Tibial nerve (tissue), 4 donors: ENCODE data around the gene SERPING1.

Experiments used
- EP300 ChIP-seq, 2 donors: sonication (generic); formaldehyde crosslinking; IDR thresholded peaks; one replicate each; pipeline ENCODE4 v1.6.1; 2017; ENCODE audit warnings: antibody characterized with exemption in 2 of 2, mild to moderate bottlenecking in 1 of 2
- POLR2A ChIP-seq, 2 donors: fragments of 450-650 bp; IDR thresholded peaks; one replicate each; pipeline ENCODE4 v1.6.1; 2017; ENCODE audit warnings: antibody characterized with exemption in 2 of 2, mild to moderate bottlenecking in 2 of 2, moderate library complexity in 2 of 2
- TF ChIP-seq, protein P1 (sequence below), 5 experiments: fragments of 200-600 bp in 3 of 5; fragments of 450-650 bp in 2 of 5; sonication (generic) in 3 of 5; IDR thresholded peaks; one replicate each; pipeline ENCODE4 v1.5.1; 2016 to 2019; ENCODE audit warnings: antibody characterized with exemption in 5 of 5, mild to moderate bottlenecking in 3 of 5, moderate library complexity in 2 of 5

DNA sequence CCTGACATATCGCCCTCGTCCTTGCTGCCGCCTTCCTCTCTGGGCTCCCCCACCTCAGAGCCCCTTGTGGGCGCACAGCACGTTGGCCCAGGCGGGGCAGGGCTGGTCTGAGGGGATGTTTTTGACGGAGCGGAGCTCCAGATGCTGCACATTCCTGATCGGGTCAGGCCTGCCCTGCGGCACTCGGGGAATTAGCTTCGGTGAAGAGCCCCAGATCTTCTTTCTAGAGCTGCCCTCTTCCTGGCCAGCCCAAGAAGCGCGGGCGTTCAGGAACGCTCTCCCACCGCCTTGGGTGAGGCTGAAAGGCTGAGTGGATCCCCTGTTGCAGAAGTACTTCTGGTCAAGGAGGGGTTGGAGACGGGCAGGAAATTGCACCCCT lies 40.1 kb downstream of the SERPING1 start:
- TF ChIP-seq, protein P1, sequence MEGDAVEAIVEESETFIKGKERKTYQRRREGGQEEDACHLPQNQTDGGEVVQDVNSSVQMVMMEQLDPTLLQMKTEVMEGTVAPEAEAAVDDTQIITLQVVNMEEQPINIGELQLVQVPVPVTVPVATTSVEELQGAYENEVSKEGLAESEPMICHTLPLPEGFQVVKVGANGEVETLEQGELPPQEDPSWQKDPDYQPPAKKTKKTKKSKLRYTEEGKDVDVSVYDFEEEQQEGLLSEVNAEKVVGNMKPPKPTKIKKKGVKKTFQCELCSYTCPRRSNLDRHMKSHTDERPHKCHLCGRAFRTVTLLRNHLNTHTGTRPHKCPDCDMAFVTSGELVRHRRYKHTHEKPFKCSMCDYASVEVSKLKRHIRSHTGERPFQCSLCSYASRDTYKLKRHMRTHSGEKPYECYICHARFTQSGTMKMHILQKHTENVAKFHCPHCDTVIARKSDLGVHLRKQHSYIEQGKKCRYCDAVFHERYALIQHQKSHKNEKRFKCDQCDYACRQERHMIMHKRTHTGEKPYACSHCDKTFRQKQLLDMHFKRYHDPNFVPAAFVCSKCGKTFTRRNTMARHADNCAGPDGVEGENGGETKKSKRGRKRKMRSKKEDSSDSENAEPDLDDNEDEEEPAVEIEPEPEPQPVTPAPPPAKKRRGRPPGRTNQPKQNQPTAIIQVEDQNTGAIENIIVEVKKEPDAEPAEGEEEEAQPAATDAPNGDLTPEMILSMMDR (IDR thresholded peaks at IDR 0.05), result no peak
- TF ChIP-seq POLR2A (IDR thresholded peaks at IDR 0.05) (no peak), EP300 (IDR thresholded peaks at IDR 0.05) (no peak)
